Fibroblast of pulmonary artery (primary cell): Measurements from ENCODE around the gene CSNK1G1.

Experiments
- DNase-seq: peaks from one replicate; pipeline ENCODE4 v3.0.0-alpha.2; 2010; ENCODE audit warnings: low read depth
- H3K4me3 ChIP-seq: replicated peaks from 2 replicates; pipeline ENCODE4 v1.5.1; 2011; ENCODE audit warnings: low read depth, mild to moderate bottlenecking, control low read depth, low read length, moderate library complexity
- CTCF ChIP-seq: IDR thresholded peaks from 2 replicates; pipeline ENCODE4 v1.5.1; 2011; ENCODE audit warnings: mild to moderate bottlenecking, control low read depth, low read length, inconsistent platforms; ENCODE audit errors: missing control alignments

CSNK1G1 gene

GRCh38 chr15:64251658-64252057 lies 104.3 kb downstream of the CSNK1G1 start:
- DNase-seq = no peak
- H3K4me3 ChIP-seq = no peak overlapping the region
- TF ChIP-seq CTCF = no peak

- no peak for DNase-seq
- H3K4me3 ChIP-seq = no peak overlapping the region
- TF ChIP-seq CTCF = no peak
Observed at GRCh38 chr15:64251121-64251520, 104.9 kb downstream of the CSNK1G1 start.

GRCh38 chr15:64249883-64250575 lies 105.9 kb downstream of the CSNK1G1 start:
- H3K4me3 ChIP-seq = no peak overlapping the region
- no peak for DNase-seq
- no peak for TF ChIP-seq CTCF

- DNase-seq = no peak
- H3K4me3 ChIP-seq = no peak overlapping the region
- no peak for TF ChIP-seq CTCF
Observed at GRCh38 chr15:64249406-64249805, 106.6 kb downstream of the CSNK1G1 start.

GRCh38 chr15:64247906-64248541 lies 107.9 kb downstream of the CSNK1G1 start:
- DNase-seq = peak; percentile 97
- H3K4me3 ChIP-seq = no peak overlapping the region

GRCh38 chr15:64247535-64247905 lies 108.5 kb downstream of the CSNK1G1 start:
- DNase-seq = no peak
- TF ChIP-seq CTCF = no peak
- no peak overlapping the region for H3K4me3 ChIP-seq

More at GRCh38 chr15:64247906-64248541, 107.9 kb downstream of the CSNK1G1 start:
- no peak for TF ChIP-seq CTCF
